B cell (primary cell): ENCODE results near the gene SAC3D1. TPM values are rescaled to one million over a fixed set of nuclear protein-coding genes. Genes with fewer than 3 reads are reported as not detected.

Source experiments
- ATAC-seq: fragments of 200-7000 bp; cut with Tn5 transposase; one replicate; pipeline ENCODE4 v1.10.0; 2021; ENCODE audit warnings: low read depth, mild to moderate bottlenecking, moderate number of reproducible peaks, moderate library complexity
- CTCF ChIA-PET: fragments of 350-600 bp; sonication (Branson Sonifier 250); formaldehyde crosslinking; loops from one replicate; lab custom pipeline; 2021; ENCODE audit warnings: antibody characterized with exemption, inconsistent platforms; lab: Charles Lee
- POLR2A ChIA-PET: fragments of 350-600 bp; sonication (Branson Sonifier 250); formaldehyde crosslinking; loops from one replicate; lab custom pipeline; 2021; ENCODE audit warnings: antibody characterized with exemption; lab: Charles Lee
- DNase-seq: peaks from one replicate; pipeline ENCODE4 v3.0.0; 2013
- H2AFZ ChIP-seq: 2 replicates; pipeline ENCODE4 v1.6.1; 2012; ENCODE audit warnings: mild to moderate bottlenecking, low read depth, low read length; ENCODE audit not compliant: insufficient read depth, poor library complexity, severe bottlenecking
- H3K27ac ChIP-seq, 2 donors: 1 replicate in 1 of 2; 2 replicates in 1 of 2; pipeline ENCODE4 v1.5.1; 2012 to 2013; ENCODE audit warnings: low read length in 2 of 2, mild to moderate bottlenecking in 2 of 2, moderate library complexity in 1 of 2
- H3K27me3 ChIP-seq, 4 experiments: fragments of 200-600 bp in 1 of 4; sonication (generic) in 1 of 4; replicated peaks in 1 of 4; 1 replicate in 2 of 4; 2 replicates in 2 of 4; pipeline versions ENCODE4 v1.6.1 to v1.7.0; 2013 to 2016; ENCODE audit warnings: low read length in 3 of 4, mild to moderate bottlenecking in 2 of 4, mixed read lengths in 1 of 4, moderate library complexity in 1 of 4; ENCODE audit not compliant: insufficient read depth in 4 of 4, control insufficient read depth in 3 of 4; ENCODE audit errors: control extremely low read depth in 1 of 4
- H3K36me3 ChIP-seq, 2 experiments: replicated peaks in 1 of 2; 1 replicate in 1 of 2; 2 replicates in 1 of 2; pipeline versions ENCODE4 v1.6.1 to v1.7.1; 2013; ENCODE audit warnings: low read length in 1 of 2; ENCODE audit not compliant: insufficient read depth in 2 of 2, control insufficient read depth in 1 of 2; ENCODE audit errors: control extremely low read depth in 1 of 2, extremely low read depth in 1 of 2
- H3K4me1 ChIP-seq, 2 donors: fragments of 200-600 bp in 1 of 2; sonication (generic) in 1 of 2; 1 replicate in 1 of 2; 2 replicates in 1 of 2; pipeline versions ENCODE4 v1.5.1 to v1.6.1; 2013 to 2017; ENCODE audit warnings: low read length in 2 of 2; ENCODE audit not compliant: control insufficient read depth in 2 of 2, insufficient read depth in 2 of 2
- H3K4me2 ChIP-seq: replicated peaks from 2 replicates; pipeline ENCODE3; 2012; ENCODE audit warnings: mild to moderate bottlenecking, low read depth, low read length; ENCODE audit not compliant: poor library complexity, severe bottlenecking
- H3K4me3 ChIP-seq, 5 experiments: fragments of 200-600 bp in 1 of 5; sonication (generic) in 1 of 5; 1 replicate in 3 of 5; 2 replicates in 2 of 5; pipeline versions ENCODE4 v1.5.1 to v1.7.0; 2011 to 2016; ENCODE audit warnings: low read length in 4 of 5, mild to moderate bottlenecking in 4 of 5, low read depth in 2 of 5, control low read depth in 1 of 5, moderate library complexity in 1 of 5; ENCODE audit not compliant: insufficient read depth in 1 of 5; ENCODE audit errors: control extremely low read depth in 1 of 5, extremely low read depth in 1 of 5
- H3K79me2 ChIP-seq: fragments of 200-600 bp; sonication (generic); one replicate; pipeline ENCODE4 v1.6.0; 2016; ENCODE audit warnings: low read length; ENCODE audit not compliant: control insufficient read depth, insufficient read depth
- H3K9ac ChIP-seq: fragments of 200-600 bp; sonication (generic); 2 replicates; pipeline ENCODE4 v1.6.1; 2017; ENCODE audit warnings: mild to moderate bottlenecking, low read length, moderate library complexity
- H3K9me3 ChIP-seq, 3 donors: one replicate each; pipeline versions ENCODE4 v1.6.1 to v1.7.1; 2013; ENCODE audit warnings: low read length in 2 of 3; ENCODE audit not compliant: control insufficient read depth in 2 of 3, insufficient read depth in 1 of 3; ENCODE audit errors: control extremely low read depth in 1 of 3
- H4K20me1 ChIP-seq: 2 replicates; pipeline ENCODE4 v1.6.0; 2012; ENCODE audit warnings: mild to moderate bottlenecking, low read length; ENCODE audit not compliant: insufficient read depth, control insufficient read depth, poor library complexity, severe bottlenecking
- H3K27ac Mint-ChIP-seq: one replicate; pipeline ENCODE4 v1.8.0; 2021; ENCODE audit warnings: mixed read lengths
- H3K27me3 Mint-ChIP-seq: one replicate; pipeline ENCODE4 v1.8.0; 2021; ENCODE audit warnings: mixed read lengths
- H3K4me1 Mint-ChIP-seq: one replicate; pipeline ENCODE4 v1.8.0; 2021; ENCODE audit warnings: mixed read lengths
- H3K4me3 Mint-ChIP-seq: one replicate; pipeline ENCODE4 v1.8.0; 2021; ENCODE audit warnings: mixed read lengths
- H3K9me3 Mint-ChIP-seq: one replicate; pipeline ENCODE4 v1.8.0; 2022; ENCODE audit warnings: mixed read lengths; ENCODE audit not compliant: insufficient read depth
- CTCF ChIP-seq: fragments of 200-600 bp; IDR thresholded peaks from one replicate; pipeline ENCODE4 v1.8.0; 2022; ENCODE audit warnings: antibody characterized with exemption, mild to moderate bottlenecking
- EZH2 ChIP-seq: IDR thresholded peaks from 2 replicates; pipeline ENCODE4 v1.6.1; 2012; ENCODE audit warnings: borderline replicate concordance, low read depth, mild to moderate bottlenecking, moderate library complexity, low read length; ENCODE audit not compliant: insufficient read depth, poor library complexity, severe bottlenecking
- WGBS: methylation state at CpG from one replicate; pipeline ENCODE4 v1.1.5; 2013; ENCODE audit warnings: missing lambda C conversion rate; ENCODE audit not compliant: insufficient coverage; 5-methylcytosine and 5-hydroxymethylcytosine counted together
- intact Hi-C: fragments of 100-400 bp; cut with micrococcal nuclease; formaldehyde crosslinking; loops from one replicate; pipeline ENCODE4 v1.10.0; 2022
- polyA plus RNA-seq: library from polyadenylated mRNA; depleted of rRNA; stranded (reverse); fragments of >200 nt; gene quantifications from 2 replicates; pipeline ENCODE4 v1.2.3, GENCODE V29; 2012
- total RNA-seq, 2 donors: library from RNA; stranded (reverse); fragments of 120-200 nt in 1 of 2; gene quantifications; 1 replicate in 1 of 2; 2 replicates in 1 of 2; pipeline versions ENCODE4 v1.2.3 to v1.2.4, GENCODE V29; 2013 to 2022

The SAC3D1 gene
- total and polyA plus RNA-seq, 2 donors (not counting 1 experiment from before 2014, with no cell fraction given): 5.9 to 6.0 TPM

DNA sequence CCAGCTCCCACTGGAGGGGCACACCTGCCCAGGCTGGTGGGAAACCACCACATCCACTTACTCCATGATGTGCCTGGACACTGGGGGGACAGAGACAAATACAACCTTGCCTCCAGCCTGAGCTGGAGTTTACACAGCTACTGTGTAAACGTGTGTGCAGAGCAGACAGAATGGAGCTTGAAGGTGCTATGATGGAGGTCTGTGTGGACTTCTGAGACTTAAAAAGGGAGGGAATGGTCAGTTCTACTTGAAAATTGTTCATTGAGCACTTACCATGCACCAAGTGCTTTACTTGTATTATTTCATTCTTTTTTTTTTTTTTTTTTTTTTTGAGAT is 31.6 kb downstream of the SAC3D1 start:
- TF ChIP-seq EZH2: no peak
- TF ChIP-seq CTCF: no peak
- no peak overlapping the region for H3K27ac ChIP-seq
- Mint-ChIP-seq H3K4me3 (no peak overlapping the region), H3K27ac (no peak overlapping the region), H3K4me1 (peaks cover 4% of the 10 kb centered on the region), H3K9me3 (no peaks in the 10 kb centered on the region), H3K27me3 (no peaks in the 10 kb centered on the region)
- ChIA-PET POLR2A (no interaction called here), CTCF (no interaction called here)
- ATAC-seq (no peak), DNase-seq (no peak)
- no peaks in the 10 kb centered on the region for H3K9me3 ChIP-seq
- WGBS: 100% methylated on average over 1 of the region's 1 CpG
- H3K4me2 ChIP-seq: no peak overlapping the region
- H3K4me3 ChIP-seq: no peak overlapping the region
- H3K9ac ChIP-seq: no peak overlapping the region
- no peaks in the 10 kb centered on the region for H4K20me1 ChIP-seq
- H3K36me3 ChIP-seq: no peaks in the 10 kb centered on the region
- intact Hi-C loops: no loop called here
- H3K79me2 ChIP-seq: no peaks in the 10 kb centered on the region
- peaks cover 0 to 11% of the 10 kb centered on the region in 2 donors for H3K4me1 ChIP-seq
- H2AFZ ChIP-seq: no peak overlapping the region
- no peaks in the 10 kb centered on the region for H3K27me3 ChIP-seq

DNA sequence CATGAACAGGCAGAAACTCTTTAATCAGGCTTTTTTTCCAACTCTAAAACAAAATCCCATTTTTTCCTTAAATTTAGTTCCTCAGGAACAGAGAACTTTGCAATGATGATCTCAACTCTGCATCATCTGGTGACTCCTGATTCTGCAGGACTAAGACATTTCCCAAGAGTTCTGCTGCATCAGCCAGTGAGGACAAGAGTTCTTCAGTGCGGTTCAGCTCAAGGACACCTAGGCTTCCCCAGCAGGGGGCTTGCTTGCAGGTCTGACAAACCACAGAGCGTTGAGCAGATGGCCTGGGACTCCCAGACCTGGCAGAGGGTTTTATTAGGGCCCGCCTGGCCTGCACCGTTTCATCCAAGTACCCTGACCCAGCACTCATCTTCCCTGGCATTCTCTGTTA is 36.4 kb downstream of the SAC3D1 start:
- CTCF ChIA-PET: no interaction called here
- Histone ChIP-seq H4K20me1 (no peaks in the 10 kb centered on the region), H3K79me2 (peaks cover 12% of the 10 kb centered on the region), H2AFZ (no peak overlapping the region), H3K27me3 (no peaks in the 10 kb centered on the region), H3K36me3 (no peaks in the 10 kb centered on the region), H3K9ac (no peak overlapping the region), H3K9me3 (no peaks in the 10 kb centered on the region), H3K4me1 (peaks cover 0 to 12% of the 10 kb centered on the region in 2 donors), H3K4me3 (no peak overlapping the region), H3K27ac (no peak overlapping the region), H3K4me2 (no peak overlapping the region)
- 91% methylated on average over 4 of the region's 4 CpGs for WGBS
- POLR2A ChIA-PET: no interaction called here
- Mint-ChIP-seq H3K27ac (no peak overlapping the region), H3K4me3 (no peak overlapping the region), H3K9me3 (no peaks in the 10 kb centered on the region), H3K27me3 (no peaks in the 10 kb centered on the region), H3K4me1 (peaks cover 5% of the 10 kb centered on the region)
- no peak for ATAC-seq
- no peak for TF ChIP-seq EZH2
- no peak for TF ChIP-seq CTCF
- intact Hi-C loops: no loop called here
- no peak for DNase-seq
